22Rv1 (cell line): ENCODE data around the gene JAG2.

Experiments
- ZFX ChIP-seq: fragments of 450-650 bp; IDR thresholded peaks from 2 replicates; pipeline ENCODE4 v1.6.1; 2017; ENCODE audit warnings: antibody characterized with exemption, borderline replicate concordance
- TF ChIP-seq, protein P1 (sequence below): fragments of 450-650 bp; IDR thresholded peaks from 2 replicates; pipeline ENCODE4 v1.5.1; 2017; ENCODE audit warnings: mild to moderate bottlenecking

DNA sequence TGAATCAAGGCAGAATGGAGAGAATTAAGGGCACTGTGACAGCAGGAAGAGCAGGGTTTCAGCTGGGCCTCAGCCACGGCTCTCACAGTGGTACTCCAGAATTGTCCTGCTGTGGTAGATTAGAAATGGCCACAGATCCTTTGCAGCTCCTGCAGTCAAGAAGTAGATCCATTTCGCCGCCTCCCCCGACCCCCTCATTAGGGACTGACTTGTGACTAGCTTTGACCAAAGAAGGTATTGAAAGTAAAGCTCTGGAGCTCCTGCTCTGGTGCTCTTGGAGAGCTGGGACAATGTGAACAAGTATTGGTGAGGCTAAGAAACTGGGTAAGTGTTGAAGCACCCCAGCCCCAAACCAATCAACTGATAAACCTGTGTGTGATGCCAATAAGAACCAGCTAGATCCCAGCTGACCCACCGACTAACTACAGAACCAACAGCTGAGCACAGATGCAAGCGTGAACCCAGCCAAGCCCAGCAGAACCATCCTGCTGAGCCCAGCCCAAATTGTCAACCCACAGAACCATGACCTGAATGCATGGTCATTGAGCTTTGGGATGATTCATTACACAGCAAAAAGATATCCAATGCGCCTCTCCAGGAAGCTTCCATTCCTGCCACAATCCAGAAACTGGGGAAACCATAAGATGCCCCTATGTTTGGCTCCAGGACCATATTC, 50.7 kb downstream of the JAG2 start:
- TF ChIP-seq, protein P1, sequence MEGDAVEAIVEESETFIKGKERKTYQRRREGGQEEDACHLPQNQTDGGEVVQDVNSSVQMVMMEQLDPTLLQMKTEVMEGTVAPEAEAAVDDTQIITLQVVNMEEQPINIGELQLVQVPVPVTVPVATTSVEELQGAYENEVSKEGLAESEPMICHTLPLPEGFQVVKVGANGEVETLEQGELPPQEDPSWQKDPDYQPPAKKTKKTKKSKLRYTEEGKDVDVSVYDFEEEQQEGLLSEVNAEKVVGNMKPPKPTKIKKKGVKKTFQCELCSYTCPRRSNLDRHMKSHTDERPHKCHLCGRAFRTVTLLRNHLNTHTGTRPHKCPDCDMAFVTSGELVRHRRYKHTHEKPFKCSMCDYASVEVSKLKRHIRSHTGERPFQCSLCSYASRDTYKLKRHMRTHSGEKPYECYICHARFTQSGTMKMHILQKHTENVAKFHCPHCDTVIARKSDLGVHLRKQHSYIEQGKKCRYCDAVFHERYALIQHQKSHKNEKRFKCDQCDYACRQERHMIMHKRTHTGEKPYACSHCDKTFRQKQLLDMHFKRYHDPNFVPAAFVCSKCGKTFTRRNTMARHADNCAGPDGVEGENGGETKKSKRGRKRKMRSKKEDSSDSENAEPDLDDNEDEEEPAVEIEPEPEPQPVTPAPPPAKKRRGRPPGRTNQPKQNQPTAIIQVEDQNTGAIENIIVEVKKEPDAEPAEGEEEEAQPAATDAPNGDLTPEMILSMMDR: no peak
- TF ChIP-seq ZFX: no peak
